Measurements from ENCODE around the gene SKP2. TPM values are rescaled to one million over a fixed set of nuclear protein-coding genes. Genes with fewer than 3 reads are reported as not detected.

Gene SKP2
- total RNA-seq, 2 donors from 2014 or later, result 8.9 to 14.7 TPM

- no peak for DNase-seq (ENCODE audit: low spot score)
- intact Hi-C loops (cut with DNase I), result no loop called here
Measured at GRCh38 chr5:36153726-36154125, 1.8 kb downstream of the SKP2 start.

- intact Hi-C loops (cut with DNase I), result no loop called here
- no peak for DNase-seq (ENCODE audit: low spot score)
Measured at GRCh38 chr5:36155291-36155690, 3.4 kb downstream of the SKP2 start.

- intact Hi-C loops (cut with DNase I), result no loop called here
- no peak for DNase-seq (ENCODE audit: low spot score)
Measured at GRCh38 chr5:36156121-36156601, 4.2 kb downstream of the SKP2 start.

GRCh38 chr5:36156619-36157018 lies 4.7 kb downstream of the SKP2 start:
- intact Hi-C loops (cut with DNase I), result no loop called here
- no peak for DNase-seq (ENCODE audit: low spot score)

- intact Hi-C loops (cut with DNase I), result no loop called here
- no peak for DNase-seq (ENCODE audit: low spot score)
Measured at GRCh38 chr5:36158144-36158543, 6.2 kb downstream of the SKP2 start.

- intact Hi-C loops (cut with DNase I), result no loop called here
- DNase-seq (ENCODE audit: low spot score), result no peak
Measured at GRCh38 chr5:36160617-36161016, 8.7 kb downstream of the SKP2 start.

- no peak for DNase-seq (ENCODE audit: low spot score)
- intact Hi-C loops (cut with DNase I), result no loop called here
Measured at GRCh38 chr5:36161361-36161760, 9.4 kb downstream of the SKP2 start.

GRCh38 chr5:36162810-36163486 lies 11.0 kb downstream of the SKP2 start:
- intact Hi-C loops (cut with DNase I), result no loop called here

GRCh38 chr5:36164461-36164860 lies 12.6 kb downstream of the SKP2 start:
- DNase-seq (ENCODE audit: low spot score), result no peak
- intact Hi-C loops (cut with DNase I), result no loop called here

More at GRCh38 chr5:36162810-36163486, 11.0 kb downstream of the SKP2 start:
- DNase-seq (ENCODE audit: low spot score), result no peak

- no peak for DNase-seq (ENCODE audit: low spot score)
- intact Hi-C loops (cut with DNase I), result no loop called here
Measured at GRCh38 chr5:36168737-36169136, 16.8 kb downstream of the SKP2 start.

GRCh38 chr5:36170832-36171424 lies 19.0 kb downstream of the SKP2 start:
- intact Hi-C loops (cut with DNase I), result no loop called here

GRCh38 chr5:36172599-36172998 lies 20.7 kb downstream of the SKP2 start:
- DNase-seq (ENCODE audit: low spot score), result no peak
- intact Hi-C loops (cut with DNase I), result no loop called here

More at GRCh38 chr5:36170832-36171424, 19.0 kb downstream of the SKP2 start:
- DNase-seq (ENCODE audit: low spot score), result no peak

GRCh38 chr5:36173426-36173825 lies 21.5 kb downstream of the SKP2 start:
- DNase-seq (ENCODE audit: low spot score), result no peak
- intact Hi-C loops (cut with DNase I), result no loop called here

GRCh38 chr5:36174119-36174518 lies 22.2 kb downstream of the SKP2 start:
- intact Hi-C loops (cut with DNase I), result no loop called here
- no peak for DNase-seq (ENCODE audit: low spot score)

- intact Hi-C loops (cut with DNase I), result no loop called here
- no peak for DNase-seq (ENCODE audit: low spot score)
Measured at GRCh38 chr5:36175043-36175442, 23.1 kb downstream of the SKP2 start.

GRCh38 chr5:36177154-36177553 lies 25.2 kb downstream of the SKP2 start:
- intact Hi-C loops (cut with DNase I), result no loop called here

GRCh38 chr5:36177715-36178523 lies 26.0 kb downstream of the SKP2 start:
- DNase-seq (ENCODE audit: low spot score), result no peak
- intact Hi-C loops (cut with DNase I), result no loop called here

More at GRCh38 chr5:36177154-36177553, 25.2 kb downstream of the SKP2 start:
- no peak for DNase-seq (ENCODE audit: low spot score)

GRCh38 chr5:36178524-36178890 lies 26.6 kb downstream of the SKP2 start:
- intact Hi-C loops (cut with DNase I), result no loop called here
- no peak for DNase-seq (ENCODE audit: low spot score)

GRCh38 chr5:36179950-36180349 lies 28.0 kb downstream of the SKP2 start:
- DNase-seq (ENCODE audit: low spot score), result no peak
- intact Hi-C loops (cut with DNase I), result no loop called here

Measured in posterior vena cava (tissue), 2 donors.